HUDEP-2 (cell line): ENCODE results near the gene DAPK3.
"Not testable (repeated sequence)": the region's sequence is repeated elsewhere in the genome, so short reads cannot be mapped to it uniquely, and the experiment has no call there.

Experiments
- DNase-seq, 76 experiments: peaks; one replicate each; lab custom pipeline; 2025; ENCODE audit not compliant: unreplicated experiment in 76 of 76; lab: John Stamatoyannopoulos, UW

The DAPK3 gene

DNA sequence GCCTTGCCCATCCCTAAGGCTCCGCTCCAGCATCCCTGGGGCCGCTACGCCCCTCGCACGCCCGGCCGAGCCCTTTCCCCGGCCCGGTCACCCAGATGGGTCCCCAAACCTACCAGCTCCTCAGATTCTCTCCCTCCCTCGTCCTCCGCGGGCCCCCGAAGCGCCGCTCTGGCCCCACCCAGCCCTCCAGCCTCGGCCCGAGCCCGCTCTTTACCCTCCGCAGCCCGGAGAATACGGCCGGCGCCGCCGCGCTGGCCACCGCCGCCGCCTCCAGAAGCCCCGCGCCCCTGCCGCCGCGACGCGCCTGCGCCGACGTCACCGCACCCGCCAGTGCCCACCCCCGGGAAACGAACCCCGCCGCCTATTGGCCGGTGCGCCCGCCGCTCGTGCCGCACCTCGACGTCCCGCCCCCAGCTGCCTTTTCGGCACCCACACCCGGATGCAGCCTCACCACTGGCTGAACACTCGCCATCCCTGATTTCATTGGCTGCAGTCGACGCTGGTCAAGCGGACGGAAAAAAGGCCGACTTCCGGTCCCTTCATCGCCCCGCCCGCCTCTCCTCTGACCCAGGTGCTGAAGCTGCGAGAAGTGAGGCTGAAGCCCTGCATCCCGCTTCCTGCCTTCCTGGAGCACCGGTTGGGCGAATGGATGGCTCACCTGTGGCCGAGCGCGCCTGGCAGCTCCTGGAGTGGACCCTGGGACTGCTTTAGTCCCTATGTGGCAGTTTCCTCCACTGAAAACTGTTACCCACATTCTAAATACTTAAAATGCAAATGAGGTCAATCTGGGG is at the start of gene DAPK3:
Gene DAPK3, minus strand, starts transcription at position 292 of the 791 bp plus-strand sequence. CDS start 1,364 bp downstream, outside the sequence.
- peak in 74 of 76 experiments; percentile 78 to 100 (median 98) for DNase-seq

- DNase-seq = no peak
Observed at GRCh38 chr19:4019578-4019977, 48.7 kb upstream of the DAPK3 start.

DNA sequence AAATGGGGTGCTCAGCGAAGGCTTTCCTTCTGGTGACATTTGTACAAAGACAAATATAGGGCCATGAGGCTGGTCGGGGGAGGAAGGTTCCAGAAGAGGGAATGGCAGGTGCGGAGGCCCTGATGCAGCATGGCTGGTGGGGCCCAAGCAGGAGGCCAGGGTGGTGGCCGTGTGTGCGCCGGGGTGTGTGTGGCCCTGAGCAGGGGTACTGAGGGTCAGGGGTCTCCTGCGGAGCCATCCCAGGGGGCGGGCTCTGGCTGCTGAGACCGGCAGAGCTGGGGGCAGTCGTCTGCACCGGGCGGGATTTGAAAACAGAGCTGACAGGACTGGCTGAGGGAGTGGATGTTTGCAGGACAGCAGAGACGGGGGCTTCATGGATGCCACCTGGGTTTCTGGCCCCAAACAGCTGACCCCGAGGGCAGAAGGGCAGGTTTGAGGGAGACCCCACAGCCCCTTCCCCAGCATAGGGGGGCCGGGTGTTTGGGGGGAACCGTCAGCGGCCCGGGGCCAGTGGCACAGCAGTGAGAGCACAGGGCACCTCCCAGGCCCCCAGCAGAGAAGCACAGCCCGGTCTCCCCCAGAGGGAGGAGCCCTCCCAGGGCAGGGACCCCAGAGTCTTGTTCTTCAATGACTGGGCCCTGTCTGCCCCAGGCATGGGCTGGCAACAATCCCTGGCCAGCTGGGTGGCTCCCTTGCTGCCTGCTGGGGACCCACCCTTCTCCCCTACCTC is 48.0 kb upstream of the DAPK3 start:
- no peak for DNase-seq

DNA sequence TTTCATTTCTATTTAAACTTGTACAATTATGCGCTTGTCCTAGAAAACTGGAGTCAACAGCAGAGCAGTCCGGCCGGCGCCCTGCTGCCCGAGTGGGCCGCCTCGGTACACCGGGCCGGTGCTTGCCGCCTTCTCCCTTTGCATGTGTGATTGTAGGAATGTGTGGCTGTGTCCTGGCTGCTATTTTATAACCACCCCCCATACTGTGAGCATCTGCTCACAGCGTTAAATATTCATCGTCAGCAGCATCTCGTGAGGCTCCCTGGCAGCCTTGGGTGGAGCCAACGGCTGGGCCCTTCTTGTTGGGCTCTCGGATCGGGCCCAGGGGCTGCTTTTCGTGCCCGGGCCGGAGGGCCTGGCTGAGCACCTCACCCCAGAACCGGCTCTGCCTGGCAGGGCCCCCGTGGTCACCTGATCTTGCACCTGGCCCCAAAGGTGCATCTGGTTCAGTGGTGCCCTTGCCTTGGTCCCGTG is 47.3 kb upstream of the DAPK3 start:
- no peak for DNase-seq

DNA sequence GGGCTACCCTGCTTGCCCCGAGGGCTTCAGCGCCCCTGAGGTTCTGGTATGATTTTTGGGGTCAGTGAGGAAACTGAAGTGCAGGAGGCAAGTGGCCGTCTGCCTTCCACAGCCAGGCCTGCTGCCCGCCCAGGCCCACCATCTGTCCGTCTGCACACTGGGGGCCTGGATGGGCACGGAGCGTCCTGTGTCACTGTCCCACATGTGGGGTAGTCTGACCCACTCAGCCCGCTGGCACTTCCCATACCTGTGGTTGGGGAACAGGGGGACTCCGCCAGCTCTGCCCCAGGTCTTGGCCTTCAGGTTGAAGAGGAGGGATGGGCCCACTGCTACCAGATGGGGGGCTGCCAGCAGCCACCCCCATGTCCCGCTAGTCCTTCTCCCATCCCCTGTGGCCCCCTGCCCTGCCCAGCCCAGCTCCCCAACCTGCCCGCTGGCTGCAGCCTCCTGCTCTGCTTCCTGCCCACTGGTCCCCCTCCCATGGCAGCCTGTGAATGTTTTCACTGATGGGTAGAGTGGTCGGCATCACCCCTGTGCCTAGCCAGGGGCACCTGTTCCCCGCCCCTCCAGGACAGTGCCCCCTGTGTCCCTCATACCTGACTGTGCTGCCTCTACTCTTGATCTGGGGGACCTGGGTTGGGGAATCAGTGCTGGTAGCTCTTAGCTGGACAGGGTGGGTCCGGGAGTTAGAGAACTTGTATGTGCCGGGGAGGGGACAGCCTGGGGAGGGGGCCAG is 46.2 kb upstream of the DAPK3 start:
- no peak for DNase-seq

- DNase-seq = no peak
Observed at GRCh38 chr19:4016486-4016885, 45.6 kb upstream of the DAPK3 start.

DNA sequence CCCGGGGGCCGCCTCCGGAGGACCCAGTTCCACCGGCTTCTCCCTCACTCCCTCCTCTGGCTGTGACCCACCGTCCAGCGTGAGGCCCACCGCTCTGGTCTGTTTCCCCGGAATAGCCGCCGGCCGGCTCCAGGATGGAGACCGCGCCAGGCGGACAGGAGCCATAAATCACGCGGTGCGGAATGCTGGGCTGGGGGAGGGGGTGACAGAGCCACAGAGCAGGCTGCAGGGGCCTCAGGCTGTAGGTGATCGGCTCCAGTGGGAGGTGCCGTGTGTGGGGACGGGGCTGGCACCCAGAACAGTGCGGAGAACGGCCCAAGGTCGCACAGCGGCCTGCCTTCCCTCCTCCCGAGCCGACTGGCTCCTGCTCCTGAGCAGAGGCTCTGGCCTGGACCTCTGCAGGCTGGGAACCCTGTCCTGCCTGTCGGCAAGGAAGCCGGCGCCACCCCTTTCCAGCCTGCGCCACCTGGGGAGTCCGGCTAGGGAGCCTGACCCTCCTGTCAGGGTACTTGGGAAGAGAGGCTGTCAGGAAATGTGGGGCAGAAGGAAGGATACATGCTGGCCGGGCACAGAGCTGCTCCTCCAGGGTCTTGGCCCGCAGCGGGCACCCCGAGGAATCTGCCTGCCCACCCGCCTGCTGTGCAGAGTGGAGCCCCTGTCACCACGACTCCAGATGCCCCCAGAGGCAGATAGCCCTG is 45.0 kb upstream of the DAPK3 start:
- DNase-seq = no peak

GRCh38 chr19:4014541-4015491 is 43.9 kb upstream of the DAPK3 start:
- DNase-seq = peak in 9 of 76 experiments; percentile 3 to 33 (median 16)

DNA sequence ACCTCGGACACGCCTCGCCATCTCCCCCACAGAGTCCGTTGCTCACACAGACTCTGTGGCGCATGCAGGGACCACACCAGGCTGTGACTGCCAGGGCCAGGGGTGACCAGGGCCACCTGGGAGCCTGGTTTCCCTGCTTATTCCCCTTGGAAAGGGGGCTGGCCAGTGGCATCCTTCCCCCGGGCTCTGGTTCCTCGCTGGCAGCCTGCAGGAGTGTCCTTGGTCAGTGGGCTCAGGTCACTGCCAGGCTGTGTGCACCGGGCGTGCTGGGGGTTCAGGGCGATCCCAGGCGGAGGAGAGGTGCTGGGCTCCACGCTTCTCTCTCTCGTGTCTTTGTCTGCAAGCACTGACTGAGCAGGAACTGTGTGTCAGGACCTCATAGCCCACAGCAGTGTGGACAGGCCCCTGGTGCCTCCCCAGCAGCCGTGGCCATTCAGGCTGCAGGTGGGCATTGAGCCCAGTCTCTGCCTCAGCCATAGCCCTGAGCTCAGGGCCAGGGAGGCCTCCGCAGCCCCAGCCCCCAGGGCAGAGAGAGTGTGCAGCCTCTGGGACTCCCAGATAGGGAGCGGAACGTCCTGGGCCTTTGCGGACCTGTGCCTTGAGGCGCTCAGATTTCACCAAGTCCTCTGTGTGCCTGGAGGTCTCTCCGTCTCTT is 43.1 kb upstream of the DAPK3 start:
- DNase-seq = no peak

GRCh38 chr19:4012975-4013634 is 42.2 kb upstream of the DAPK3 start:
- DNase-seq = no peak

DNA sequence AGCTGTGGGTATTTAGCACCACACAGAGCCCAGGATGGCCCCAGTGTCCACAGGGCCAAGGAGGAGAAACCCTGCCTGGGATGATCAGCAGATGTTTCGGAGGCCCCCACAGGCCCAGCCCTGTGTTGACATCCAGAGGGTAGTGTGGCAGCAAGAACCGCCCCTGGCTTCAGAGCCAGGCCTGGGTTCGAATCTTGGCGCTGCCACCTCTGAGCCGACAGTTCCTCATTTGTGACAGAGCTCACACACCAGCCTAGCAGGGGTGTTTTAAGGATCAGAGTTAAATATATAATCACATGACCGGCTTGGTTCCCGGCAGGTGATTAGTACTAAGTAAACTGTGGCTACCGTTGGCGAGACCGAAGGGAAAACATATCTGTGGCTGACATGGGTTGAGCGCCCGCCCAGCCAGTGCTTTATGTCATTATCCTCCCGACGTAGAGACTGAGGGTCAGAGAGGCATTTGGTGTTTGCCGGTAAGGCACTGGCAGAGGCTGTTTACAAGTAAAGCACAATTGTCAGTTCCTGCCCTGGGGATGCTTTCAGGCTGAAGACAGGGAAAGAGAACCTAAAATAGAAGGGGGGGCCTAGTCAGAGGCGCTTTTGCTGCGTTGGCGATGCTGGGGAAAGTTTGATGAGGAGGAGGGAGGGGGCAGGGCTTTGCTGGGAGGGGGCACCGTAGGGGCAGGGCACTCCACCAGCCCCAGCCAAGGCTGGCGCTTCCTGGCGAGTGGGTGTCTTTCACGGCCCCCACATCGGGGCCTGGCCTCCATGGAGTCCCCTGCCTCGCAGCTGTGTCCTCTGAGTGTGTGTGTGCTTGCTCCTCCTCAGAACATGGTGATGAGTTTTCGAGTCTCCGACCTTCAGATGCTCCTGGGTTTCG is 41.4 kb upstream of the DAPK3 start:
- no peak for DNase-seq

- DNase-seq = not testable (repeated sequence)
Observed at GRCh38 chr19:4011430-4011829, 40.5 kb upstream of the DAPK3 start.

GRCh38 chr19:4010808-4011110 is 39.9 kb upstream of the DAPK3 start:
- no peak for DNase-seq

DNA sequence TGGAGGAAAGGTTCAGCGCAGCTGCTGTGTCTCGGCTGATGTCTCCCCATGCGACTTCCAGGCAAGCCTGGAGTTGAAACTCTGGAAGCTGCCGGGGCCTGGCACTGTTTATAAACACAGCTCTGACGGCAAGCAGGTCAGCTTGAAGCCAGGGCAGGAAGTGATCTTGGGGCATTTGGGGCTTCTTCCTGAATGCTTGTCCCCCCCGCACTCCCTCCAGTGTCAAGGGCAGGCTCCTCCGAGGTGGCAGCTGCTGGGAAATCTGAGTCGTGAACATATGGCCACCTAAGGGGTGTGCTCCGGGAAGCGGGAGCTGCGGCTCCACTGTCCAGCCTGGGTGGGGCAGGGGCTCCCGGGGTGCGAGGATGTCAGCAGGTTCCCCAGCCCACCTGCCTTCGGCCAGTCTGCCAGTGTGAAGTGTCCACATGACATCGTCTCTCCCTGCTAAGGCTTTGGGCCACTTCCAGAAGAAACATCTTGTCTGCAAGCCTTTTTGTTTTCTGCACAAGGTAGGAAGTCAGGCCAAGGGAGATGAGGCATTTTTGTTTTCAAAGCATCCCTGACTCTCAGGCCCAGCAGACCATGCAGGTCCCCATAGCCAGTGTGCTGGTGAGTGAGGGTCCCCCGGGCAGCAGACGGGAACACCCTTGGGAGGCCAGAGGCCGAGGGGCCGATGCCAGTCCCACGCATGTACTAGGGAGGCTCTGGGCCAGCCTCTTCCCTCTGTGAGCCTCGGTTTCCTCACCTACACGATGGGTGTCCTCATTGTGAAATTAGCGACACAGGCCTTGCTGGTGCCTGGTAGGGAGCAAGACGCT is 39.3 kb upstream of the DAPK3 start:
- DNase-seq = no peak

DNA sequence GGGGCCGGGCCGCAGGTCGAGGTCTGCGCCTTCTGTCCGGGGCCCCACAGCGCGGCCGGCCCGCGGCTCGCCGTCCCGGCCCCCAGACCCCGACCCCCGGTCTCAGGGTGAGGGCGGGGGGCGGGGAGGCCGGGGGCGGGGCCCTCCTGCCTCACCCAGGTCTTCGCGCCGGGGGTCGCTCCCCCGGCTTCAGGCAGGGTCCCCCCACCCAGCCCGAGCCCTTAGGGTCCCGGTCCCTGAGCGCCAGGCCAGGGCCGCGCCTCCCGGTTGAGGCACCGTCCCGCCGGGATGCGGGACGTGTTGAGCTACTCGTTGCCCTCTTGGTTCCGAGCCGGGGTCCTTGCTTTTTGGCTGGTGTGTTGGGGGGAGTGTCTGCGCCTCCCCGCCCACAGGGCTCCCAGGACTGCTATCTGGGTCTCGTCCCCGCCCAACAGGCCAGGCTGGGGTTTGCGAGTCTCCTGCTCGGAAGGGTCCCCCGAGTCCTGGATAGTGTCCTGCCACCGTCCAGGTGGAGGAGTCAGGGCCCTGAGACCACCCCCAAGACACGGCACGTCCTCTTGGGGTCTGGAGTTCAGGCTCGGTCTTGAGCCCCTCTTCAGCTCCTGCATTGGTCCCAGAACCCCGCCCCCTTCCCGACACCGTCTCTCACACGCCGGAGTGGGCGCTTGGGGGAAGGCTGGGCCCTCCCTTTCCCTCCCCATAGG is 37.1 kb upstream of the DAPK3 start:
- peak in 38 of 76 experiments; percentile 7 to 55 (median 36) for DNase-seq
